ENCODE data around the gene TAS2R1. TPM values are rescaled to one million over a fixed set of nuclear protein-coding genes. Genes with fewer than 3 reads are reported as not detected.

The TAS2R1 gene
- total and polyA plus RNA-seq, 5 donors from 2014 or later: not detected

GRCh38 chr5:9632495-9632894 lies 2.3 kb upstream of the TAS2R1 start:
- H3K36me3 Mint-ChIP-seq: no peaks in the 10 kb centered on the region
- no peaks in the 10 kb centered on the region for H3K4me1 ChIP-seq (ENCODE audit: control insufficient read depth, insufficient read depth, low read length, poor library complexity, severe bottlenecking)
- no peaks in the 10 kb centered on the region for H3K27me3 ChIP-seq (ENCODE audit: control insufficient read depth, insufficient read depth, low read length)
- H3K9me3 Mint-ChIP-seq: peaks cover 0 to 30% (median 5%) of the 10 kb centered on the region in 7 donors
- no peaks in the 10 kb centered on the region for H3K4me1 Mint-ChIP-seq
- peaks cover 2 to 10% of the 10 kb centered on the region in 2 experiments for H3K9me3 ChIP-seq (ENCODE audit: control insufficient read depth in 2 of 2, low read length in 2 of 2)
- no peak overlapping the region for H3K27ac Mint-ChIP-seq
- no peak overlapping the region for H3K27ac ChIP-seq (ENCODE audit: insufficient read depth, low read length, poor library complexity, severe bottlenecking)
- H3K36me3 ChIP-seq (ENCODE audit: control insufficient read depth, insufficient read depth, low read length): no peaks in the 10 kb centered on the region
- H3K27me3 Mint-ChIP-seq: no peaks in the 10 kb centered on the region
- ATAC-seq (ENCODE audit: low read depth in 2 of 2) (no peak), DNase-seq (no peak)
- no peak overlapping the region for H3K4me3 Mint-ChIP-seq
- H3K4me3 ChIP-seq (ENCODE audit: low read depth, low read length): no peak overlapping the region

- no peaks in the 10 kb centered on the region for H3K27me3 Mint-ChIP-seq
- Histone ChIP-seq H3K27ac (ENCODE audit: insufficient read depth, low read length, poor library complexity, severe bottlenecking) (no peak overlapping the region), H3K27me3 (ENCODE audit: control insufficient read depth, insufficient read depth, low read length) (no peaks in the 10 kb centered on the region), H3K4me3 (ENCODE audit: low read depth, low read length) (no peak overlapping the region), H3K4me1 (ENCODE audit: control insufficient read depth, insufficient read depth, low read length, poor library complexity, severe bottlenecking) (no peaks in the 10 kb centered on the region), H3K9me3 (ENCODE audit: control insufficient read depth in 2 of 2, low read length in 2 of 2) (peaks cover 0 to 3% of the 10 kb centered on the region in 2 experiments), H3K36me3 (ENCODE audit: control insufficient read depth, insufficient read depth, low read length) (no peaks in the 10 kb centered on the region)
- no peak overlapping the region for H3K4me3 Mint-ChIP-seq
- DNase-seq (no peak), ATAC-seq (ENCODE audit: low read depth in 2 of 2) (no peak)
- no peaks in the 10 kb centered on the region for H3K4me1 Mint-ChIP-seq
- H3K36me3 Mint-ChIP-seq: no peaks in the 10 kb centered on the region
- no peak overlapping the region for H3K27ac Mint-ChIP-seq
- peaks cover 0 to 10% (median 2%) of the 10 kb centered on the region in 7 donors for H3K9me3 Mint-ChIP-seq
Measured at GRCh38 chr5:9627541-9627940, 2.6 kb downstream of the TAS2R1 start.

- Mint-ChIP-seq H3K4me1 (no peaks in the 10 kb centered on the region), H3K9me3 (peaks cover 0 to 10% (median 4%) of the 10 kb centered on the region in 7 donors), H3K36me3 (no peaks in the 10 kb centered on the region), H3K27me3 (no peaks in the 10 kb centered on the region), H3K27ac (no peak overlapping the region), H3K4me3 (no peak overlapping the region)
- ATAC-seq (ENCODE audit: low read depth in 2 of 2): no peak
- H3K27me3 ChIP-seq (ENCODE audit: control insufficient read depth, insufficient read depth, low read length): no peaks in the 10 kb centered on the region
- no peaks in the 10 kb centered on the region for H3K4me1 ChIP-seq (ENCODE audit: control insufficient read depth, insufficient read depth, low read length, poor library complexity, severe bottlenecking)
- peaks cover 0 to 3% of the 10 kb centered on the region in 2 experiments for H3K9me3 ChIP-seq (ENCODE audit: control insufficient read depth in 2 of 2, low read length in 2 of 2)
- DNase-seq: no peak
- no peak overlapping the region for H3K4me3 ChIP-seq (ENCODE audit: low read depth, low read length)
- H3K36me3 ChIP-seq (ENCODE audit: control insufficient read depth, insufficient read depth, low read length): no peaks in the 10 kb centered on the region
- H3K27ac ChIP-seq (ENCODE audit: insufficient read depth, low read length, poor library complexity, severe bottlenecking): no peak overlapping the region
Measured at GRCh38 chr5:9626955-9627354, 3.2 kb downstream of the TAS2R1 start.

DNA sequence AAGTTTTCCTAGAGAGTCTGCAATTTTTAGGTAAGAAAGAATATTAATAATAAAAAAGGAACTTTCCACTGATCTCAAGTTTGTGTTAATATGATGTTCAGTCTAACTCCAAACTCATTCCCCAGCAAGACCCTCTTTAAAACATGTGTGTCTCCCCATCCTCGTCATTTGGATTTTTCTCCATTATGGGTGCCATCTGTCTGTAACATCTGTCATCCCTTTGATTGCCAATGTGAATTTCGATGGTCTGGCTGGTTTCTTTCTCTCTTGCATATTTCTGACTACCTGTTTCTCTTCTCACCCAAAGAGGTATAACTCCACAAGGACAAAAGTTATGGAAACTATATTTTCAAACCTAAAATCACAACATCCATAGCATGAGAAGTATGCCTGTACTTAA lies 4.4 kb downstream of the TAS2R1 start:
- Histone ChIP-seq H3K4me3 (ENCODE audit: low read depth, low read length) (no peak overlapping the region), H3K27me3 (ENCODE audit: control insufficient read depth, insufficient read depth, low read length) (no peaks in the 10 kb centered on the region), H3K36me3 (ENCODE audit: control insufficient read depth, insufficient read depth, low read length) (no peaks in the 10 kb centered on the region), H3K4me1 (ENCODE audit: control insufficient read depth, insufficient read depth, low read length, poor library complexity, severe bottlenecking) (no peaks in the 10 kb centered on the region), H3K9me3 (ENCODE audit: control insufficient read depth in 2 of 2, low read length in 2 of 2) (peaks cover 0 to 3% of the 10 kb centered on the region in 2 experiments), H3K27ac (ENCODE audit: insufficient read depth, low read length, poor library complexity, severe bottlenecking) (no peak overlapping the region)
- no peaks in the 10 kb centered on the region for H3K36me3 Mint-ChIP-seq
- no peaks in the 10 kb centered on the region for H3K27me3 Mint-ChIP-seq
- DNase-seq (no peak), ATAC-seq (ENCODE audit: low read depth in 2 of 2) (no peak)
- no peaks in the 10 kb centered on the region for H3K4me1 Mint-ChIP-seq
- peaks cover 0 to 10% (median 4%) of the 10 kb centered on the region in 7 donors for H3K9me3 Mint-ChIP-seq
- no peak overlapping the region for H3K27ac Mint-ChIP-seq
- no peak overlapping the region for H3K4me3 Mint-ChIP-seq

DNA sequence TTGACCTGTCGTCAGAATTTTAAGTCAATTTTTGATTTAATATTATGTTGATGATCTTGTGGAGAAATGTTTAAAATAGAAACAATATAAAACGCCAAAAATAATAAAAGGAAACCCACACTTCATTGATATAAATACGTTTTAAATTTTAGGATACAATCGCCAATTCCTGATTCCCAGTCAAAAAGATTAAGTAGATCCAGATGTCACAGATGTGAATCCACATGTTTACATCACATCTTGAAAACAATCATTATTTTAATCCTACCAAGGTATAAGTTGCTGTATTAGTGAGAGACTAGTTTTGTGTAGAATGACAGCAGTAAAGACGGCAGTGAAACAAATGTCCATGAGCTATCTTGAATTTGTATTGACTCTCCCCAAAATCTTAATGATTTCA lies 4.9 kb downstream of the TAS2R1 start:
- H3K4me1 Mint-ChIP-seq: no peaks in the 10 kb centered on the region
- peaks cover 0 to 3% of the 10 kb centered on the region in 2 experiments for H3K9me3 ChIP-seq (ENCODE audit: control insufficient read depth in 2 of 2, low read length in 2 of 2)
- H3K9me3 Mint-ChIP-seq: peaks cover 0 to 10% (median 4%) of the 10 kb centered on the region in 7 donors
- no peak for DNase-seq
- no peaks in the 10 kb centered on the region for H3K27me3 ChIP-seq (ENCODE audit: control insufficient read depth, insufficient read depth, low read length)
- H3K27me3 Mint-ChIP-seq: no peaks in the 10 kb centered on the region
- H3K27ac Mint-ChIP-seq: no peak overlapping the region
- H3K4me1 ChIP-seq (ENCODE audit: control insufficient read depth, insufficient read depth, low read length, poor library complexity, severe bottlenecking): no peaks in the 10 kb centered on the region
- no peak overlapping the region for H3K4me3 ChIP-seq (ENCODE audit: low read depth, low read length)
- H3K36me3 Mint-ChIP-seq: no peaks in the 10 kb centered on the region
- H3K36me3 ChIP-seq (ENCODE audit: control insufficient read depth, insufficient read depth, low read length): no peaks in the 10 kb centered on the region
- no peak overlapping the region for H3K4me3 Mint-ChIP-seq
- no peak for ATAC-seq (ENCODE audit: low read depth in 2 of 2)
- no peak overlapping the region for H3K27ac ChIP-seq (ENCODE audit: insufficient read depth, low read length, poor library complexity, severe bottlenecking)

DNA sequence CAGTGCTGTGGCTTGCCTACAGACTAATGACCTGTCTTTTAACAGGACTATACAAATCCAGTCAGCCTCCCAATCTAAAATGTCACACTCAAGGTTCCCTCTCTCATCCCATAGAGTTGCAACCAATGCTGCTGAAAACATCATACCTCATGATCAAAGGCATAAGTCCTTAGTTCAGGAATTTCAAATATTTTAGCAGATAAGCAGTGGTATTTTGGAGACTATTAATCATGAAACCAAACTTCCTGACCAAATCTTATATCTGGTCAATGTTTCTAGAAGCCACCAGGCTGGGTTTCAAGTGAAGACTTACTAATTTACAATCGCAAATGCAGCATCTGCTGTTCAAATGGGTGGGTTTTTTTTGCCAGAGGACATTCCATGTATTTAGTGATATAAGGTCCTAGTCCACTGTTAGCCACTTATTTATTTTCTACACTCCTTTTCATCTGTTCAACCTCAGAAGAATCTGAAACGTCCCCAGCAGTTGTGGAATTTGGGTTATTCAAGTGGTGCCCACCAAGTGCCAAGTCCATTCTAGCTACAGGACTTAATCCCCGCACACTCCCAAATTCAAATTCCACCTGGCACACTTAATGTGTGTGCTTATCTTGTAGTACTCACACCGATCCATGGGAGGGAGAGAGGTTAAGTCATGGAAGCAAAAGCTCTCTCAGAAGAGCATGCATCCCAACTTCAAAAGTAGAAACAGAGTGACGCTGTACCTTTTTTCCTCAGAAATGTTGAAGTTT lies 5.8 kb downstream of the TAS2R1 start:
- Histone ChIP-seq H3K9me3 (ENCODE audit: control insufficient read depth in 2 of 2, low read length in 2 of 2) (peaks cover 0 to 3% of the 10 kb centered on the region in 2 experiments), H3K4me1 (ENCODE audit: control insufficient read depth, insufficient read depth, low read length, poor library complexity, severe bottlenecking) (no peaks in the 10 kb centered on the region), H3K27ac (ENCODE audit: insufficient read depth, low read length, poor library complexity, severe bottlenecking) (no peak overlapping the region), H3K4me3 (ENCODE audit: low read depth, low read length) (no peak overlapping the region), H3K36me3 (ENCODE audit: control insufficient read depth, insufficient read depth, low read length) (no peaks in the 10 kb centered on the region), H3K27me3 (ENCODE audit: control insufficient read depth, insufficient read depth, low read length) (no peaks in the 10 kb centered on the region)
- Mint-ChIP-seq H3K27me3 (no peaks in the 10 kb centered on the region), H3K36me3 (no peaks in the 10 kb centered on the region), H3K9me3 (peaks cover 0 to 10% (median 4%) of the 10 kb centered on the region in 7 donors), H3K4me1 (no peaks in the 10 kb centered on the region), H3K4me3 (no peak overlapping the region), H3K27ac (no peak overlapping the region)
- DNase-seq (no peak), ATAC-seq (ENCODE audit: low read depth in 2 of 2) (no peak)

DNA sequence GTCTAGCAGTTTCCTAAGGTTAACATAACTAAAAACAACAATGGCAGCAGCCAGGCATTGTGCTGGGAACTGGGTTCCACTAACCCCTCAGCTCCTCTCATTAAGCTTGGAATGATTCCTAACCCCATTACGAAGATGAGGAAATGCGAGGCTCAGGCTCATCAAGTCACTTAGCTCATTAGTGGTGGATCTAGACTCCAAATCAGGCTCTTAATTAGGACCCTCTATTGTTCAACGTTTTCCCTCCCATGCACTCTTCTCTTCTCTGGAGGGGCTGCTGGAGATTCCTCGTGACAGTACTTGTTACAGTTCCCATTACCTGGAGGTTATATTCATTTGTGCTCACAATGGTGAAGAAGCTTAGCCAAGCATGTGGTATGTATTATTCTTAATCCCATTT lies 6.5 kb downstream of the TAS2R1 start:
- Mint-ChIP-seq H3K4me1 (no peaks in the 10 kb centered on the region), H3K9me3 (peaks cover 0 to 10% (median 4%) of the 10 kb centered on the region in 7 donors), H3K4me3 (no peak overlapping the region), H3K27ac (no peak overlapping the region), H3K27me3 (no peaks in the 10 kb centered on the region), H3K36me3 (no peaks in the 10 kb centered on the region)
- Histone ChIP-seq H3K27me3 (ENCODE audit: control insufficient read depth, insufficient read depth, low read length) (no peaks in the 10 kb centered on the region), H3K4me3 (ENCODE audit: low read depth, low read length) (no peak overlapping the region), H3K4me1 (ENCODE audit: control insufficient read depth, insufficient read depth, low read length, poor library complexity, severe bottlenecking) (no peaks in the 10 kb centered on the region), H3K9me3 (ENCODE audit: control insufficient read depth in 2 of 2, low read length in 2 of 2) (peaks cover 0 to 3% of the 10 kb centered on the region in 2 experiments), H3K36me3 (ENCODE audit: control insufficient read depth, insufficient read depth, low read length) (no peaks in the 10 kb centered on the region), H3K27ac (ENCODE audit: insufficient read depth, low read length, poor library complexity, severe bottlenecking) (no peak overlapping the region)
- DNase-seq (no peak), ATAC-seq (ENCODE audit: low read depth in 2 of 2) (no peak)

- no peaks in the 10 kb centered on the region for H3K27me3 ChIP-seq (ENCODE audit: control insufficient read depth, insufficient read depth, low read length)
- H3K9me3 ChIP-seq (ENCODE audit: control insufficient read depth in 2 of 2, low read length in 2 of 2): peaks cover 0 to 3% of the 10 kb centered on the region in 2 experiments
- no peak for DNase-seq
- H3K27me3 Mint-ChIP-seq: no peaks in the 10 kb centered on the region
- H3K4me1 ChIP-seq (ENCODE audit: control insufficient read depth, insufficient read depth, low read length, poor library complexity, severe bottlenecking): no peaks in the 10 kb centered on the region
- ATAC-seq (ENCODE audit: low read depth in 2 of 2): no peak
- H3K4me3 Mint-ChIP-seq: no peak overlapping the region
- no peaks in the 10 kb centered on the region for H3K36me3 Mint-ChIP-seq
- H3K27ac Mint-ChIP-seq: no peak overlapping the region
- H3K4me3 ChIP-seq (ENCODE audit: low read depth, low read length): no peak overlapping the region
- H3K4me1 Mint-ChIP-seq: no peaks in the 10 kb centered on the region
- H3K27ac ChIP-seq (ENCODE audit: insufficient read depth, low read length, poor library complexity, severe bottlenecking): no peak overlapping the region
- H3K9me3 Mint-ChIP-seq: peaks cover 0 to 6% (median 4%) of the 10 kb centered on the region in 7 donors
- no peaks in the 10 kb centered on the region for H3K36me3 ChIP-seq (ENCODE audit: control insufficient read depth, insufficient read depth, low read length)
Measured at GRCh38 chr5:9622971-9623421, 7.2 kb downstream of the TAS2R1 start.

Measured in CD4-positive, CD25-positive, alpha-beta regulatory T cell (primary cell).